NCI-H128 (cell line): Measurements from ENCODE around the gene PEX5L.
A peak's percentile ranks its signal among the peaks of the same experiment; 100 is the strongest.
"Not testable (repeated sequence)": the region's sequence is repeated elsewhere in the genome, so short reads cannot be mapped to it uniquely, and the experiment has no call there.

Experiments
- DNase-seq: peaks from one replicate; lab custom pipeline; 2025; ENCODE audit not compliant: unreplicated experiment; lab: John Stamatoyannopoulos, UW

The PEX5L gene

GRCh38 chr3:180036671-180037455, at the start of gene PEX5L:
Gene PEX5L, minus strand, starts transcription at chr3:180036937. Its CDS starts 338 bp downstream, at chr3:180036599.
- peak; percentile 75 for DNase-seq

- no peak for DNase-seq
These were observed 48.5 kb upstream of the PEX5L start for GRCh38 chr3:180085122-180085710.

GRCh38 chr3:180082699-180083098, 46.0 kb upstream of the PEX5L start:
- no peak for DNase-seq

- DNase-seq: no peak
These were observed 41.9 kb upstream of the PEX5L start for GRCh38 chr3:180078592-180078991.

- DNase-seq: no peak
These were observed 36.8 kb upstream of the PEX5L start for GRCh38 chr3:180073561-180073960.

GRCh38 chr3:180072786-180073185, 36.0 kb upstream of the PEX5L start:
- no peak for DNase-seq

- no peak for DNase-seq
These were observed 34.2 kb upstream of the PEX5L start for GRCh38 chr3:180070925-180071324.

- DNase-seq: no peak
These were observed 31.3 kb upstream of the PEX5L start for GRCh38 chr3:180068023-180068422.

- DNase-seq: no peak
These were observed 29.9 kb upstream of the PEX5L start for GRCh38 chr3:180066598-180066997.

- no peak for DNase-seq
These were observed 27.0 kb upstream of the PEX5L start for GRCh38 chr3:180063783-180064182.

- no peak for DNase-seq
These were observed 26.0 kb upstream of the PEX5L start for GRCh38 chr3:180062771-180063170.

- no peak for DNase-seq
These were observed 22.6 kb upstream of the PEX5L start for GRCh38 chr3:180059356-180059755.

GRCh38 chr3:180058238-180058637, 21.5 kb upstream of the PEX5L start:
- no peak for DNase-seq

- DNase-seq: not testable (repeated sequence)
These were observed 18.9 kb upstream of the PEX5L start for GRCh38 chr3:180055656-180056055.

GRCh38 chr3:180049391-180049790, 12.7 kb upstream of the PEX5L start:
- DNase-seq: no peak

- no peak for DNase-seq
These were observed 12.1 kb upstream of the PEX5L start for GRCh38 chr3:180048840-180049239.

- no peak for DNase-seq
These were observed 11.4 kb upstream of the PEX5L start for GRCh38 chr3:180048103-180048502.

- no peak for DNase-seq
These were observed 4.2 kb upstream of the PEX5L start for GRCh38 chr3:180040966-180041365.

- peak; percentile 27 for DNase-seq
These were observed 556 bp downstream of the PEX5L start for GRCh38 chr3:180036092-180036670.

- DNase-seq: no peak
These were observed 9.7 kb downstream of the PEX5L start for GRCh38 chr3:180026997-180027396.

- DNase-seq: no peak
These were observed 18.2 kb downstream of the PEX5L start for GRCh38 chr3:180018543-180018942.

GRCh38 chr3:180017846-180018245, 18.9 kb downstream of the PEX5L start:
- no peak for DNase-seq
